Neuronal stem cell (in vitro differentiated cells): Measurements from ENCODE around the gene MEGF9.

Experiments
- DNase-seq: peaks from one replicate; pipeline ENCODE4 v3.0.0-alpha.2; 2013; ENCODE audit warnings: low spot score
- H2AFZ ChIP-seq: one replicate; pipeline ENCODE4 v1.6.1; 2013; ENCODE audit warnings: mild to moderate bottlenecking, low read length, inconsistent platforms
- H2AK5ac ChIP-seq: 2 replicates; pipeline ENCODE4 v1.6.1; 2013; ENCODE audit warnings: low read depth, mild to moderate bottlenecking, inconsistent platforms, low read length, moderate library complexity, mixed read lengths
- H2BK120ac ChIP-seq: 2 replicates; pipeline ENCODE4 v1.6.1; 2013; ENCODE audit warnings: low read depth, mild to moderate bottlenecking, inconsistent platforms, low read length, moderate library complexity, mixed read lengths
- H2BK12ac ChIP-seq: one replicate; pipeline ENCODE4 v1.6.1; 2013; ENCODE audit warnings: low read length, inconsistent platforms
- H2BK15ac ChIP-seq: 2 replicates; pipeline ENCODE4 v1.6.1; 2013; ENCODE audit warnings: mild to moderate bottlenecking, low read length, inconsistent platforms, mixed read lengths
- H2BK5ac ChIP-seq: one replicate; pipeline ENCODE4 v1.6.1; 2013; ENCODE audit warnings: inconsistent platforms, mild to moderate bottlenecking, low read length, moderate library complexity
- H3K14ac ChIP-seq: one replicate; pipeline ENCODE4 v1.6.1; 2013; ENCODE audit warnings: low read length, inconsistent platforms
- H3K18ac ChIP-seq: 2 replicates; pipeline ENCODE4 v1.6.1; 2013; ENCODE audit warnings: low read length, inconsistent platforms
- H3K23ac ChIP-seq: 2 replicates; pipeline ENCODE4 v1.6.1; 2013; ENCODE audit warnings: low read depth, mild to moderate bottlenecking, mixed read lengths, low read length, inconsistent platforms; ENCODE audit not compliant: poor library complexity
- H3K27ac ChIP-seq: replicated peaks from 3 replicates; pipeline ENCODE4 v1.5.1; 2013; ENCODE audit warnings: low read length, inconsistent platforms
- H3K27me3 ChIP-seq, 3 experiments: 2 replicates each; pipeline ENCODE4 v1.6.1; 2013; ENCODE audit warnings: low read length in 3 of 3, mild to moderate bottlenecking in 2 of 3, inconsistent platforms in 1 of 3, low read depth in 1 of 3, mixed read lengths in 1 of 3, moderate library complexity in 1 of 3; ENCODE audit not compliant: control insufficient read depth in 3 of 3, insufficient read depth in 3 of 3
- H3K36me3 ChIP-seq, 2 donors: replicated peaks in 1 of 2; 2 replicates each; pipeline ENCODE4 v1.6.1; 2013; ENCODE audit warnings: low read length in 2 of 2; ENCODE audit not compliant: control insufficient read depth in 2 of 2, insufficient read depth in 2 of 2
- H3K4ac ChIP-seq: 2 replicates; pipeline ENCODE4 v1.6.1; 2013; ENCODE audit warnings: inconsistent platforms, mild to moderate bottlenecking, low read length, moderate library complexity
- H3K4me1 ChIP-seq, 2 donors: 1 replicate in 1 of 2; 2 replicates in 1 of 2; pipeline ENCODE4 v1.6.1; 2013; ENCODE audit warnings: low read length in 2 of 2, low read depth in 1 of 2; ENCODE audit not compliant: control insufficient read depth in 2 of 2, insufficient read depth in 1 of 2
- H3K4me2 ChIP-seq: one replicate; pipeline ENCODE4 v1.6.1; 2013; ENCODE audit warnings: mild to moderate bottlenecking, low read length, inconsistent platforms; ENCODE audit not compliant: insufficient read depth, poor library complexity, severe bottlenecking
- H3K4me3 ChIP-seq, 2 donors: 2 replicates each; pipeline ENCODE4 v1.5.1; 2013; ENCODE audit warnings: low read length in 2 of 2, mild to moderate bottlenecking in 2 of 2, inconsistent platforms in 1 of 2, moderate library complexity in 1 of 2
- H3K79me1 ChIP-seq: one replicate; pipeline ENCODE4 v1.6.1; 2013; ENCODE audit warnings: low read depth, mild to moderate bottlenecking, inconsistent platforms, low read length, moderate library complexity
- H3K9ac ChIP-seq: one replicate; pipeline ENCODE4 v1.6.1; 2013; ENCODE audit warnings: mild to moderate bottlenecking, low read depth, low read length, inconsistent platforms; ENCODE audit not compliant: poor library complexity
- H3K9me3 ChIP-seq, 2 donors: replicated peaks in 1 of 2; 2 replicates each; pipeline versions ENCODE3 to v1.6.1; 2013; ENCODE audit warnings: low read length in 2 of 2, mild to moderate bottlenecking in 2 of 2, inconsistent platforms in 1 of 2, low read depth in 1 of 2, mixed read lengths in 1 of 2, moderate library complexity in 1 of 2; ENCODE audit not compliant: control insufficient read depth in 2 of 2, insufficient read depth in 1 of 2
- H4K8ac ChIP-seq: one replicate; pipeline ENCODE4 v1.6.1; 2013; ENCODE audit warnings: low read depth, mild to moderate bottlenecking, inconsistent platforms, low read length, moderate library complexity
- H4K91ac ChIP-seq: one replicate; pipeline ENCODE4 v1.6.1; 2013; ENCODE audit warnings: low read length, low read depth, mild to moderate bottlenecking, inconsistent platforms; ENCODE audit not compliant: poor library complexity
- WGBS, 2 donors: extraction: QIAGEN DNeasy Blood & Tissue Kit; methylation state at CpG; one replicate each; pipeline ENCODE4 v1.1.7; 2013; ENCODE audit warnings: missing lambda C conversion rate in 2 of 2, mixed read lengths in 1 of 2; ENCODE audit not compliant: insufficient read length in 2 of 2, insufficient replicate concordance in 1 of 2; ENCODE audit errors: extremely low coverage in 2 of 2; 5-methylcytosine and 5-hydroxymethylcytosine counted together

MEGF9 gene

DNA sequence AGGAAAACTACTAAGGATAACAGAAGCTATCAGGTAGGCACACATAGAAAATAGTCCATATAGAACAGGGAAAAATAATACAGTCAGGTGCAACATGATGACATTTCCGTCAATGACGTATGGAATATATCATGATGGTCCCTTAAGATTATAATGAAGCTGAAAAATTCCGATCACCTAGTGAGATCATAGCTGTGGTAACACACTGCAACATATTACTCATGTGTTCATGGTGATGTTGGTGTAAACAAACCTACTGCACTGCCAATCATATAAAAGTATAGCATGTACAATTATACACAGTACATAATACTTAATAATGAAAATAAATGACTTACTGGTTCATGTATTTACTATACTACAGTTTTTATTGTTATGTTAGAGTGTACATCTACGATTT is 60.0 kb downstream of the MEGF9 start:
- Histone ChIP-seq H2BK15ac (no peak overlapping the region), H3K4me1 (no peaks in the 10 kb centered on the region), H3K4me3 (no peak overlapping the region), H3K9ac (no peak overlapping the region), H4K91ac (no peak overlapping the region), H4K8ac (no peak overlapping the region), H2AK5ac (no peak overlapping the region), H2BK5ac (no peak overlapping the region), H3K27ac (no peak overlapping the region), H3K9me3 (no peaks in the 10 kb centered on the region), H3K14ac (no peak overlapping the region), H2BK120ac (no peak overlapping the region), H2AFZ (no peak overlapping the region), H3K4ac (no peak overlapping the region), H3K18ac (no peak overlapping the region), H3K23ac (no peak overlapping the region), H3K79me1 (peaks cover 1% of the 10 kb centered on the region), H3K27me3 (no peaks in the 10 kb centered on the region), H2BK12ac (no peak overlapping the region), H3K36me3 (peaks cover 0 to 24% of the 10 kb centered on the region in 2 donors), H3K4me2 (no peak overlapping the region)
- DNase-seq = no peak
- no CpG with 5 or more reads among the region's 4 CpGs for WGBS, 2 donors

DNA sequence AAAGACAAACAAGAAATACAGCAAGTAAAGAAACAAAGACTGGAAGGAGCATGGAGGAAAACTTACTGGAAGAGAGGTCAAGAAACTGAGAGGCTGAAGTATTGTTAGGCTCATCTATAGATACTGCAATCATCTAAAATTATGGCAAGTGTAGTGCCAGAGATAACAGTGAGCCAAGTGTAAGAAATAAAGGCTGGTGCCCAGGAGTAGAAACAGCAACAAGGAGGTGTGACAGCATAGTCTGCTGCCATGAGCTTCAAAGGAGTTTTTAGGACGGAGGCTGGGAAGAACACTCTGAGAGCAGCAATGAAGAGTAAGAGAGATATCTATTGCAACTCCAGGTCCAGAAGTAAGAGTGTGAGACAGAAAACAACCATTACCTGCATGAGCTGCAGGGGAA is 60.5 kb downstream of the MEGF9 start:
- no peak overlapping the region for H2AK5ac ChIP-seq
- no peak for DNase-seq
- H3K36me3 ChIP-seq = peaks cover 0 to 23% of the 10 kb centered on the region in 2 donors
- H2BK12ac ChIP-seq = no peak overlapping the region
- peaks cover 1% of the 10 kb centered on the region for H3K79me1 ChIP-seq
- H3K27ac ChIP-seq = no peak overlapping the region
- no peak overlapping the region for H2BK5ac ChIP-seq
- H3K4me2 ChIP-seq = no peak overlapping the region
- no peak overlapping the region for H3K9ac ChIP-seq
- H3K4me3 ChIP-seq = no peak overlapping the region
- no peak overlapping the region for H4K91ac ChIP-seq
- no CpG with 5 or more reads among the region's 1 CpG for WGBS, 2 donors
- no peak overlapping the region for H3K14ac ChIP-seq
- no peak overlapping the region for H3K18ac ChIP-seq
- no peak overlapping the region for H4K8ac ChIP-seq
- H3K4ac ChIP-seq = no peak overlapping the region
- no peak overlapping the region for H2BK15ac ChIP-seq
- no peak overlapping the region for H2BK120ac ChIP-seq
- no peaks in the 10 kb centered on the region for H3K4me1 ChIP-seq
- no peak overlapping the region for H3K23ac ChIP-seq
- no peaks in the 10 kb centered on the region for H3K27me3 ChIP-seq
- no peaks in the 10 kb centered on the region for H3K9me3 ChIP-seq
- H2AFZ ChIP-seq = no peak overlapping the region

DNA sequence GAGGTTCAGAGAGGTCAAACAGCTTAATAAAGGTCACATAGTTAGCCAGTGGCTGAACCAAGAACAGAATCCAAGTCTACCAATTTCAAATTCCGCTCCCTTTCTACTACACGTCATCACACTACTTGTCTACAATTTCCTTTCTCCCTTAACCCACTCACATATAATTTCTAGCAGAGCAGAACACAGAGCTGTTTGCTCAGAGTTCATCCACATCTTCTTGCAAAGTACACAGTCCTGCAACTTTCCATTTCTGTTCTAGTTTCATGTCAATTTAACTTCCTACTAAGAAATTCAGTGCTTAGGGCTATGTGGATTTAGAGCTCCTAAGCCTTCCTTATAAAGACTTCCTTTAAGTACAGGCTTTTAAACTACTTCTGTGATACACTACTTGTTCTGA is 61.3 kb downstream of the MEGF9 start:
- Histone ChIP-seq H3K18ac (no peak overlapping the region), H2AFZ (no peak overlapping the region), H3K36me3 (peaks cover 0 to 16% of the 10 kb centered on the region in 2 donors), H3K4me1 (no peaks in the 10 kb centered on the region), H2BK15ac (no peak overlapping the region), H4K8ac (no peak overlapping the region), H4K91ac (no peak overlapping the region), H3K4me2 (no peak overlapping the region), H3K79me1 (peaks cover 1% of the 10 kb centered on the region), H2BK120ac (no peak overlapping the region), H3K27me3 (no peaks in the 10 kb centered on the region), H3K14ac (no peak overlapping the region), H2AK5ac (no peak overlapping the region), H3K9ac (no peak overlapping the region), H3K4me3 (no peak overlapping the region), H3K27ac (no peak overlapping the region), H2BK5ac (no peak overlapping the region), H2BK12ac (no peak overlapping the region), H3K23ac (no peak overlapping the region), H3K9me3 (no peaks in the 10 kb centered on the region), H3K4ac (no peak overlapping the region)
- no peak for DNase-seq
- 100% methylated on average over 1 to 2 of the region's 2 CpGs for WGBS, 2 donors

DNA sequence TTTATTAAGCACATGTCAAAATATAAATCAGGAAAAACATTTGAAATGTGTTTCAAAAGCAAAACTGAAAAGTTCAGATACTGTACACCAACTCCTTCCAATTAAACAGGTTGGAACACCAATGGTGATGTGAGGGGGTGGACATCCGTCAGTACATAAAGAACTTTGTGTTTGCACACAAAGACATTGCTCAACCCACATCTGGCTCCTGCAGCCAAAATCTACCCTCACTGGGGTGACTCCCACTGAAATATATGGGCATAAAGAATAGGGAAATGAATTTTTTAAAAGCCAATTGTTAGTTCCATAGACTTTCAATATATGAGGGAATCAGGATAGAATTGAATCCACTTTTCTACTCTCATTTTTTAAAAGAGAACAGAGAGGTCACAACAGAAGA is 63.9 kb downstream of the MEGF9 start:
- Histone ChIP-seq H3K27ac (no peak overlapping the region), H4K91ac (no peak overlapping the region), H2AK5ac (no peak overlapping the region), H2AFZ (no peak overlapping the region), H3K36me3 (peaks cover 0 to 9% of the 10 kb centered on the region in 2 donors), H3K23ac (no peak overlapping the region), H2BK120ac (no peak overlapping the region), H3K4me1 (peaks cover 0 to 1% of the 10 kb centered on the region in 2 donors), H4K8ac (no peak overlapping the region), H3K4ac (no peak overlapping the region), H2BK12ac (no peak overlapping the region), H3K14ac (no peak overlapping the region), H3K27me3 (no peaks in the 10 kb centered on the region), H3K79me1 (peaks cover 1% of the 10 kb centered on the region), H3K4me2 (no peak overlapping the region), H2BK15ac (no peak overlapping the region), H2BK5ac (no peak overlapping the region), H3K4me3 (no peak overlapping the region), H3K18ac (no peak overlapping the region), H3K9me3 (no peaks in the 10 kb centered on the region), H3K9ac (no peak overlapping the region)
- DNase-seq = no peak
- no CpG with 5 or more reads among the region's 1 CpG for WGBS, 2 donors
